Measurements from ENCODE around the gene MACF1. TPM values are rescaled to one million over a fixed set of nuclear protein-coding genes. Genes with fewer than 3 reads are reported as not detected.

MACF1 gene
- total RNA-seq, 1 donor from 2014 or later, result 222 TPM

- H3F3A ChIP-seq (ENCODE audit: low read depth), result peaks cover 48% of the 10 kb centered on the region
- H3K4me3 Mint-ChIP-seq, result peak overlapping the region; percentile 94
- H3K4me3 ChIP-seq, result peak overlapping the region; percentile 90
- peak overlapping the region; percentile 55 for H3K9ac ChIP-seq
- peaks cover 2% of the 10 kb centered on the region for H3K27me3 Mint-ChIP-seq (ENCODE audit: insufficient read depth, low read depth)
- H3K9me3 Mint-ChIP-seq, result peaks cover 2% of the 10 kb centered on the region
- H4K20me1 ChIP-seq (ENCODE audit: low read depth), result peaks cover 63% of the 10 kb centered on the region
- H3K4me2 ChIP-seq, result peak overlapping the region; percentile 95
- H3K27ac ChIP-seq, result peak overlapping the region; percentile 93
- H2AFZ ChIP-seq (replicated peaks), result no peak overlapping the region
- H3K4me1 ChIP-seq, result peaks cover 50% of the 10 kb centered on the region
- peaks cover 53% of the 10 kb centered on the region for H3K79me2 ChIP-seq (ENCODE audit: low read depth)
- H3K4me1 Mint-ChIP-seq, result peaks cover 67% of the 10 kb centered on the region
- no peaks in the 10 kb centered on the region for H3K27me3 ChIP-seq
- peak; percentile 24 for TF ChIP-seq CTCF (IDR thresholded peaks at IDR 0.05)
- no peak for TF ChIP-seq EZH2phosphoT487 (IDR thresholded peaks at IDR 0.05)
- H3K36me3 ChIP-seq, result no peaks in the 10 kb centered on the region
- DNase-seq (ENCODE audit: low spot score), result peak; percentile 52
- H3K36me3 Mint-ChIP-seq, result peaks cover 16% of the 10 kb centered on the region
- peak overlapping the region; percentile 93 for H3K27ac Mint-ChIP-seq
- no peaks in the 10 kb centered on the region for H3K9me3 ChIP-seq (ENCODE audit: low read depth)
Observed at GRCh38 chr1:39407896-39408640, 203.6 kb downstream of the MACF1 start.

DNA sequence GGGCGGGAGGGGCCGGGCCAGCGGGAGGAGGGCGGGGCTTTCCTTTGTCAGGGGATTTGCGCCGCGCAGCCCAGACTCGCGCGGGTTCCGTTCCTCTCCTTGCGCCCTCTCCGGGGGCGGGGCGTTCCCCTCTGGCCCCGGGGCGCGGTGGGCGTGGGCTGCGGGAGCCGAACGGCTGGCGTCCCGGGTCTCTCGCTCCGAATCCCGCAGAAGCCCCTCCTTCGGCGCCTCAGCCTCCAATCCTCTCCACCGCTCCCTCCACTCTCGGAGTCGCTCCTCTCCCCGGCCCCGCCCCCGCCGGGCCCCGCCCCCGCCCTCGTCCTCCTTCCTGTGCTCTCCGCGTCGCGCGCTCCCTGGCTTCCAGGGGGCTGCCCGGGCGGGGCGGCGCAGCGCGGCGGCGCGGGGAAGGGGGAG is 204.2 kb downstream of the MACF1 start:
- Histone ChIP-seq H3K27ac (peak overlapping the region; percentile 93), H3K4me3 (peak overlapping the region; percentile 90), H2AFZ (replicated peaks) (no peak overlapping the region), H3K4me1 (peaks cover 50% of the 10 kb centered on the region), H3K27me3 (no peaks in the 10 kb centered on the region), H4K20me1 (ENCODE audit: low read depth) (peaks cover 65% of the 10 kb centered on the region), H3K36me3 (no peaks in the 10 kb centered on the region), H3K9me3 (ENCODE audit: low read depth) (no peaks in the 10 kb centered on the region), H3K79me2 (ENCODE audit: low read depth) (peaks cover 51% of the 10 kb centered on the region), H3K4me2 (peak overlapping the region; percentile 95), H3F3A (ENCODE audit: low read depth) (peaks cover 48% of the 10 kb centered on the region), H3K9ac (peak overlapping the region; percentile 58)
- Mint-ChIP-seq H3K36me3 (peaks cover 16% of the 10 kb centered on the region), H3K9me3 (peaks cover 2% of the 10 kb centered on the region), H3K4me3 (peak overlapping the region; percentile 94), H3K27ac (no peak overlapping the region), H3K27me3 (ENCODE audit: insufficient read depth, low read depth) (peaks cover 2% of the 10 kb centered on the region), H3K4me1 (peaks cover 68% of the 10 kb centered on the region)
- DNase-seq (ENCODE audit: low spot score), result peak; percentile 98
- TF ChIP-seq EZH2phosphoT487 (IDR thresholded peaks at IDR 0.05), result no peak
- peak; percentile 4 for TF ChIP-seq EZH2 (IDR thresholded peaks at IDR 0.05)

DNA sequence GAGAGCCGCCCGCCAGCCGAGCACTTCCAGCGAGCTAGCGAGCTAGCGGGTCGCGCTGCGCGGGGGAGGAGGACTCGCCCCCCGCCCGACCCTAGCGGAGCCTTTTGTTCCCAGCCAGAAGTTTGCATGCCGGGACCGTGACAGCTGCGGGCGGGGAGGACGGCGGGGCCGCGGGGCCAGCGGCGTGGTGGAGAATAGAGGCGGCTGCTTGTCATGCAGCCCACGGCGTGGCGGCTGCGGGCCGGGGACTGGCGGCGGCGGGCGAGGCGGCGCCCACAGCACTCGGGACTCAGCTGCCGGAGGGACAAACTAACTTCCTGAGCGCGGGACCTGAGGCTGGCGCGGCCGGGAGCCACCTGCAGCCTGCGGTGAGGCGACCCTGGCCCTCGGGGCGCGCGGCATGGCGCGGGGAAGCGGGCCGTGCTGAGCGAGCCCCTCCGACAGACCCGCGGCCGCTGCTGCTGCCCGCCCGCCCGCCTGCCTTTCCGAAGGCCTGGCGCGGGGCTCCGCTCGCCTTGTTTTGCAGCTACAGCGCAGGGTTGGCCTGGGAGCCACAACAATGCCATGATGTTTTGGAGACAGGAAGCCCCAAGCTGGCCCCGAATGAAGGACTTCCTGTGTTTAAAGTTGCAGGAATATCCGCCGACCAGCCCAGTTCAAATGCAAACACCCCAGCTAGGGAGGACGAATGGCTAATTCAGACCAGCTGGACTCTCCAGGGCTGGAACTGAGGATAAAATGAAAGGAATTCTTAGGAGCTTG is 204.7 kb downstream of the MACF1 start:
- no peaks in the 10 kb centered on the region for H3K36me3 ChIP-seq
- H3K9me3 Mint-ChIP-seq, result peaks cover 2% of the 10 kb centered on the region
- H3K9ac ChIP-seq, result peak overlapping the region; percentile 58
- H3K4me1 ChIP-seq, result peaks cover 54% of the 10 kb centered on the region
- H3K4me2 ChIP-seq, result peak overlapping the region; percentile 94
- no peaks in the 10 kb centered on the region for H3K27me3 ChIP-seq
- H3K36me3 Mint-ChIP-seq, result peaks cover 16% of the 10 kb centered on the region
- H3K4me3 Mint-ChIP-seq, result peak overlapping the region; percentile 83
- TF ChIP-seq EZH2 (IDR thresholded peaks at IDR 0.05) (no peak), CTCF (IDR thresholded peaks at IDR 0.05) (no peak), EZH2phosphoT487 (IDR thresholded peaks at IDR 0.05) (no peak)
- H3K4me3 ChIP-seq, result peak overlapping the region; percentile 90
- no peaks in the 10 kb centered on the region for H3K9me3 ChIP-seq (ENCODE audit: low read depth)
- no peak overlapping the region for H2AFZ ChIP-seq (replicated peaks)
- peaks cover 2% of the 10 kb centered on the region for H3K27me3 Mint-ChIP-seq (ENCODE audit: insufficient read depth, low read depth)
- peaks cover 73% of the 10 kb centered on the region for H3K4me1 Mint-ChIP-seq
- peak overlapping the region; percentile 74 for H3K27ac Mint-ChIP-seq
- H3K79me2 ChIP-seq (ENCODE audit: low read depth), result peaks cover 51% of the 10 kb centered on the region
- H4K20me1 ChIP-seq (ENCODE audit: low read depth), result peaks cover 71% of the 10 kb centered on the region
- peak overlapping the region; percentile 50 for H3K27ac ChIP-seq
- peak; percentile 67 for DNase-seq (ENCODE audit: low spot score)
- peaks cover 48% of the 10 kb centered on the region for H3F3A ChIP-seq (ENCODE audit: low read depth)

Measured in neural progenitor cell (in vitro differentiated cells).